Suppressor macrophage (primary cell): Measurements from ENCODE around the gene SLC22A3.
"Not testable (repeated sequence)": the region's sequence is repeated elsewhere in the genome, so short reads cannot be mapped to it uniquely, and the experiment has no call there.

Source experiments
- DNase-seq, 4 experiments: peaks; one replicate each; pipeline ENCODE4 v3.0.0-alpha.2; 2020 to 2022

Gene SLC22A3

DNA sequence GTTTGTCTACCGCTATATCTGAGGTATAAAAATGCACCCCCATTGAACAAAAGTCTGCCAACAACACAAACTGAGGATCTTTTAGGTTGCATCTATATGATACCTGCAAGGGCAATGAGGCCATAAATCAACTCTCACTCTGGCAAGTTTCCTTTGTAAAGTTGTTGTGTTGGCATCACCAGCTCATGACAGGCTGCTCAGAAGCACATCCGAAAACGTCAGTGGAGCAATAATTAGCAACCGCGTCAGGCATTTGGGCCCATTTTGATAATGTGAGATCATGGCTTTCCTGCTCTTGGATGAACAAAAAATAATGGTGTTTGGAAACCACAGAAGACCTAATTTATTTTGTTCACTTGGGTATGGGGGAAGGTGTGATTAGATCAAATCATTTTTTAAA, 12.0 kb upstream of the SLC22A3 start:
- DNase-seq = no peak

- no peak for DNase-seq
Measured at GRCh38 chr6:160337301-160337700, 10.9 kb upstream of the SLC22A3 start.

DNA sequence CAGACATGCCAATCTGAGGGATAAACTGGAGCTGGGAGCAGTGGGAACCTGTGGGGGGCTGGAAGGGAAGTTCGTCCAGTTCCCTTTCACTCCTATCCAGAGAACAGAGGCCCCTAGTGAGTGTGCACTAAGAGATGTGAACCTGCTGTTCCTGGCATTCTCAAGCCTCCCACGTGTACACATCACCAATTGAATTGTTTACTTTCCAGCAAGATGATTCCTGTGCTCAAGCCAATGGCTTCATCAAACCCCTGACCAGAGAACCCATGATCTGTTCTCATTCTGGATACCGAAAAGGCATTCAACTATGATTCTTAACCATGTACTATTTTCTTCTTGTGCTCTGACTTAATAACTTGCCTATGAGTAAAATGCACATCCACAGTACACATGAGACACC, 10.2 kb upstream of the SLC22A3 start:
- DNase-seq = no peak

DNA sequence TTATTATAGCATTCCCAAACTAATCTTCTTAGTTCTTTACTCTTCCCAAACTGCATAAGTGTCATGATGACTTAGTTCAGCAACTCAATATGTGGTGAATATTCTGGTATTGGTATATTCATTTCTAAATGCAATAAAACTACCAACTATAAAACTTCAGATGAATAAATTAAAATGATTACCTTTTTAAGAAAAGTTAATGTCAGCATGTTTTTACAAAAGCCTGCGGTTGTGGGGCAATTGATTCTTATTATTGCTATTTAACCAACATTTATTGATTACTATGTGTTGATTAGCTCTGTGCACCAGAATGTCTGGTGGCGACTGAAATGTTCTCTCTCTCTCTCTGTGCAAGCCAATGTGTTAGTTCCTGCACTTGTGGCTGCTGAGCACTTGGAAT, 5.0 kb upstream of the SLC22A3 start:
- DNase-seq = no peak

DNA sequence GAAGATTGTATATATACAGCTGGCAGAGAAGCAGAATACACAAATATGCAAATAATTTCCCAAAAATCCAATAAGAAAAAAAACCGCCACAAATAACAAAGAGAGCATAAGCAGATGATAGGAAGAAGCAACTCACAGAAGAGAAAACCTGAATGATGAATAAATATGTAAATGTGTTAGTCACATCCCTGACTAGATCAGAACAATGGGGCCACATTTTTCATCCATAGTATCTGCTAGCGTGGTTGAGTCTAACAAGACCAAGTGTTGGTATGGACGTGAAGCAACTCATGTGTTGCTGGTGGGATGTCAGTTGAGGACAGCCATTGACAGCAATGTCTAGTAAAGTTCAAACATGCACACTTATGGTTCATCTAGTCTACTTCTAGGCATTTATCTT, 3.9 kb upstream of the SLC22A3 start:
- DNase-seq = no peak

GRCh38 chr6:160347259-160348222, 637 bp upstream of the SLC22A3 start:
- no peak for DNase-seq

DNA sequence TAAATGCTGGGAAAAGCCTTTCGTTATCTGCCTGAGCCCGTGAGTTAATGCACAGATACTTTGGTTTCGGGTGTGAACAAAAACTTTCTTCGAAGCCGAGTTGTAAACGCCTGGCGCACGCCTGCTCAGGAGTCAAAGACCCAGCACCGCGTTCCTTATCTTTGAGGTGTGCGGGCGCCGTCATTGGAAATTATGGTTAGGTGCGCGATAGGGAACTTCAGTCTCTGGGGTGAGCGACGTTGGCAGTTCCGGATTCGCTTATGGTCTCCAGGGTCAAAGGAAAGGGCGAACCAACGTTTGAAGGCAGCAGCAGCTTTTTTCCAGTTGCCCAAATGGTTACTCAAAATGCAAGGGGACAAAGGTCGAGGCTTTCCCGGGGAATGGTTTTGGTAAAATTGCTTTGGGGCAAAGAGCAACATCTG, 853 bp downstream of the SLC22A3 start:
- DNase-seq = no peak

- DNase-seq = no peak
Measured at GRCh38 chr6:160349814-160350350, 1.7 kb downstream of the SLC22A3 start.

GRCh38 chr6:160353950-160354496, 5.8 kb downstream of the SLC22A3 start:
- no peak for DNase-seq

GRCh38 chr6:160355001-160355400, 6.8 kb downstream of the SLC22A3 start:
- no peak for DNase-seq

- no peak for DNase-seq
Measured at GRCh38 chr6:160356074-160356744, 8.0 kb downstream of the SLC22A3 start.

GRCh38 chr6:160357088-160357487, 8.9 kb downstream of the SLC22A3 start:
- no peak for DNase-seq

DNA sequence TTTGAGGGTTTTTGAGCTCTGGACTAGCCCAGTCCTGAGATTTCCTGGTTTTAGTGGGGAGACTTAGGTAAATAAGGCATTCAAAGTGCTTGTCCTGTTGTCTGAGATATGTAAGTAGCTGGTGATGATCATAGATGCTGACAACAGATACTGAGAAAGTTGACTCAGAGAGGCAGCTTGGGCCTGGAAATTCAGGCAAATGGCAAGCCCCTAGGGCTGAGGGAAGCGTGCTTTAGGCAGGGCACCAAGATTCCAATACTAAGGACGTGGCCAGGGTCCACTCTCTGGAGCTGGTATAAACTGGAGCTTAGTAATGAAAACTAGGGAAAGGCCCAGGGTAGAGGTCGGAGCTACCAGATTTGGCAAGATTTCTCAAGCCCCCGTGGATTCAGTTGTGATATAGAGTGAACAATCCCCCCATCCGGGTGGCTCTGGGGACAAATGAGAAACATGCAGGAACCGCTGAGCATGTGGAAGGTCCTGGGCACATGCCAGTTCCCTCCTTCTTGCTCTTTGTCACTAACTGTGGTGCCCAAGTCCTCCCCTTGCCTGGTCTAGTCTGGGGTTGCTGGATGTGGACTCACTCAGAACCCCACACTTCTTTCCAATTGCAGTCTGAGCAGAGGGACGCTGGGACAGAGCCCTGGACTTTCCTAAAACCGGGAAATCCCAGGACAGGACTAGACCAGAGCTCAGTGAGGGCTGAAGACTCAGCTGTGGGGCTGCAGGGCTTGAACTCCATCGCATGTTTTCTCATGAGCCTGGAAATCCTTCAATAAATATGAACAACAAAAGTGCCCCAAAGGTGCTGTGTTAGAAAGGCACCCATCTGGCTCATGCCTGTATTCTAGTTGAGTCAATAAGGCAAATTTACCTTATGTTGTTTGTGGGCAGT, 10.3 kb downstream of the SLC22A3 start:
- DNase-seq = no peak

GRCh38 chr6:160360955-160361354, 12.8 kb downstream of the SLC22A3 start:
- DNase-seq = no peak

- DNase-seq = no peak
Measured at GRCh38 chr6:160362556-160362955, 14.4 kb downstream of the SLC22A3 start.

DNA sequence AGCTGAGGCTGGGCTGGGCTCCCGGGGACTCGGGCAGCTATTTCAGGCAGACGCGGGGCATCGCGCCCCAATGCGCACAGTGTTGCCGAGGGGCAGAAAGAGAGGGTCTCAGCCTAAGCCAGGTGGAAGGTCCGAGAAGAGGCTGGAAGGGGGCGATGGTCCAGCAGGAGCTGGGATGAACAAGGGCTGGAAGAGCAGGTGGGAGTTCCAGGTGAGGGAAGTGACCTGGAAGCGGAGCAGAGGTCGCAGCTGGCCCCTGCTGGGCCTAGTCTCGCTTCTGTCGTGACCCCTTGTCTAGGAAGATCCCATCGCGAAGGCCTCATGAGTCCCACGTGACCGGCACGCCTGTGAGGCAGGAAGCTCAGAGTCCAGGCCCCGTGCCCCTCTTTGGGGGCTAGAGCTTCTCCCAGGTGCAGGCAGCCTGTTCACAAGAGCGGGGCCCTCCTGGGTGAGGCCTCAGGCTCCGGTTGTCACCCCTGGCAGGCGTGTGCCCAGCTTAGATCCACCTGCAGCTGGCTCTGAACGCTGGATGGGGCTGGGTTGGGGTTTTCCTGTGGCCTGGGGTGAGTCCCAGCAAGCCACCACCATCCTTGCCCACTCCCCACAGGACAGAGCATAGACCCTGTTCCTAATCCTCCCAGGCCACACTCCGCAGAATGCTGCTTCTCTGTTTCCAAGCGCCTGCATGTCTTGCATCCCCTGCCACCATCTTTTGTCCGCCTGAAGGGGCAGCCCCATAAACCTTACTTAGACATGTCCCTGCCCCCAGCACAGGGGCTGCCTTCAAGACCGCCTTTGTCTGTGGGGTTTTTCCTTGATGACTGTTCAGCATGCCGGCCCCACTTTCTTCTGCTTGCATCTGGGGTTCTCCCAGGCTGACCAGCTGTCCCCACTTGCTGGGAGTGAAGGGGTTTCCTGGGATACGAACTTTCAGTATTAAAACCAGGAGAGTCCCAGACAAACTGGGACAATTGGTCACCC, 15.1 kb downstream of the SLC22A3 start:
- no peak for DNase-seq

DNA sequence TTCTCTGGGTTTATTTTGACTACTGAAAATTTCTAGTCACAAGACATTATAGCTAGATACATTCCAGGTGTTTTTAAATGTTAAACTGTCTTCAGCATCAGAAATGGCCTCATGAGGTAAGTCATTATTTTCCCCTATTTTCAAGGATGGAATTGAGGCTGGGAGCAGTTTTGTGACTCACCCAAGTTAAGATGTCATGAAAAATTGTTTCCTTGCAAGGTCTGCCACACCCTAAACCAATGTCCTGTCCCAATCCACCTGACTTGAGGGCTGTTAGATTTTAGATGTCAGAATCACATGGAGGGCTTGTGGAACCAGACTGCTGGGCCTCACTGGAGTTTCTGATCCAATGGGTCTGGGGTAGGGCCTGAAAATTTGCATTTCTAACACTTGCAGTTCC, 16.9 kb downstream of the SLC22A3 start:
- no peak for DNase-seq

DNA sequence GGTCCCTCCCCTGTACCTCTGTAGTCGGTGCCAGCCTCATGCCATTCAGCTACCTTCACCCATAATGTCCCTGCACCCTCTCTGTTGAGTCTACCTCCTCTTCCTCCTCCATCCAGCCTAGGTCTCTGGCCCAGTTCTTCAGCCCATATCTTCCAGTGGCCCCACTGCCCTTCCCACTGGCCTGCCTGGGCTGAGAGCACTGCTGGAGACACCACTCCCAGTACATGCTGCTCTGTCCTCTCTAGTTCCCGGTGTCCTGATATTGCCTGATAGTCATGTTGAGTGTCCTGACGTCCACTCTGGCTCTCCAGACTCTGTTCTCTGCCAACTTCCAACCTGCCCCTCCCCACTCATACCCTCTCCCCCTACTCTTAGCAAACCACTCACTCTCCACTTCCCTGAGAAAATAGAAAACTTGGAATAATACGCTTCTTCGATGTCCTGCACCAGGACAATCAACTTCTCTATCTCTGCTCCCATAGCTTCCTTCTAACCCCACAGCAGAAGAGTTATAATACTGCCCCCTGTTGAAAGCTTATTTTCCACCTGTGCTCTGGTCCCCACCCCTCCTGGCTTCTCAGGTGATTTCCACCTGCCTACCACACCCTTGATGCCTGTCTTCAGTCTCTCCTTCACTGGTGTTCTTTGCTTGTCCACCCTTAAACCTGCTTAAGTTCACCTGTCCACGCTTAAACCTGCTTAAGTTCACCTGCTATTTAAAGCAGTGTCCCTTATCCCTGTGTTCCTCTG, 19.8 kb downstream of the SLC22A3 start:
- no peak for DNase-seq

DNA sequence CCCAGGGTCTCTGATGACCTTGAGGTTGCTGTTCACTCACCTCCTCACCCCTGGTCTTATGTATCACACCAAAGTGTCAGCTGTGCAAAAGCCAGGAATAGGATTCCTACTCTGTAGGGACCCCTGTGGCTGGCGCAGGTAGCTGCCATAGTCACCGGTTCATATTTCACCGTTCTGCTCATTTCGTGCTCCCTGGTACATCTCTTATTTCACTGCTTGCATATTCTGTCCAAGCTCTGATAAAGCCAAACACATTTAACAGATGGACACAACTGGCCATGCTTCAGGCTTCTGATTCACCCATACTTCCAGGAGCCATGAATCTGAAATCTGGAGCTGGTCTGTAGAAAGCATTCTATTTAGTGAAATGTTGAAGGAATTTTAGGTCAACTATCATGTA, 20.5 kb downstream of the SLC22A3 start:
- no peak for DNase-seq

DNA sequence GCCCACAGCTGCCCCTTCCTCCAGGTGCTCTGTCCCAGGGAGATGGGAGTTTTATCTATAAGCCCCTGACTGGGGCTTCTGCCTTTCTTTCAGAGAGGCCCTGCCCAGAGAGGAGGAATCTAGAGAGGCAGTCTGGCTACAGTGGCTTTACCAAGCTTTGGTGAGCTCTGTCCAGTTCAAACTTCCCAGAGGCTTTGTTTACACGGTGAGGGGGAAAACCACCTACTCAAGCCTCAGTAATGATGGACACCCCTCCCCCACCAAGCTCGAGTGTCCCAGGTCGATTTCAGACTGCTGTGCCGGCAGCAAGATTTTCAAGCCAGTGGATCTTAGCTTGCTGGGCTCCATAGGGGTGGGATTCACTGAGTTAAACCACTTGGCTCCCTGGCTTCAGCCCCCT, 25.4 kb downstream of the SLC22A3 start:
- DNase-seq = not testable (repeated sequence)
